Measurements from ENCODE around the gene ZBED2.

DNA sequence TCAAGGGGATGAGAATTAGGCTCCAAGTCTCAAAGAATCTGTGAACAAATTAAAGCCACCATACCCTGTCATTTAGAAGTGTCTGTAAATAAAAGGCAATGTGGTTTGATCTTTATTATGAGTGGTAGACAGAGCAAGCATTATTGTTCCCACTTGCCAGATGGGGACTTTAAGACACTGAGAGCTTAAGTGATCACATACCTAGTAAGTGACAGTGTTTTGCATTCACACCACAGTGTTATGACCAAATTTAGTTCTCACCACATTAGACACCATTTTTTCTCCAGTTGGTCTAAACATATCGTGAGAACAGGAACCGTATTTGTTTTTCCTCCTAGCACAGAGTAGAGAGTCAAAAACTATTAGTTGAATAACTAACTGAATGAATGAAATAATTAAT is 13.2 kb upstream of the ZBED2 start:
- TF ChIP-seq, protein P1, sequence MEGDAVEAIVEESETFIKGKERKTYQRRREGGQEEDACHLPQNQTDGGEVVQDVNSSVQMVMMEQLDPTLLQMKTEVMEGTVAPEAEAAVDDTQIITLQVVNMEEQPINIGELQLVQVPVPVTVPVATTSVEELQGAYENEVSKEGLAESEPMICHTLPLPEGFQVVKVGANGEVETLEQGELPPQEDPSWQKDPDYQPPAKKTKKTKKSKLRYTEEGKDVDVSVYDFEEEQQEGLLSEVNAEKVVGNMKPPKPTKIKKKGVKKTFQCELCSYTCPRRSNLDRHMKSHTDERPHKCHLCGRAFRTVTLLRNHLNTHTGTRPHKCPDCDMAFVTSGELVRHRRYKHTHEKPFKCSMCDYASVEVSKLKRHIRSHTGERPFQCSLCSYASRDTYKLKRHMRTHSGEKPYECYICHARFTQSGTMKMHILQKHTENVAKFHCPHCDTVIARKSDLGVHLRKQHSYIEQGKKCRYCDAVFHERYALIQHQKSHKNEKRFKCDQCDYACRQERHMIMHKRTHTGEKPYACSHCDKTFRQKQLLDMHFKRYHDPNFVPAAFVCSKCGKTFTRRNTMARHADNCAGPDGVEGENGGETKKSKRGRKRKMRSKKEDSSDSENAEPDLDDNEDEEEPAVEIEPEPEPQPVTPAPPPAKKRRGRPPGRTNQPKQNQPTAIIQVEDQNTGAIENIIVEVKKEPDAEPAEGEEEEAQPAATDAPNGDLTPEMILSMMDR (IDR thresholded peaks at IDR 0.05) = no peak
- TF ChIP-seq POLR2A (IDR thresholded peaks at IDR 0.05) = no peak
